GM21423 (cell line): ENCODE results near the gene BLCAP.
"Not testable (repeated sequence)": the region's sequence is repeated elsewhere in the genome, so short reads cannot be mapped to it uniquely, and the experiment has no call there.

Experiments used
- ATAC-seq: cut with Tn5 transposase; IDR thresholded peaks from one replicate; pipeline ENCODE4 v1.9.1; 2021; ENCODE audit warnings: mild to moderate bottlenecking, moderate library complexity; ENCODE audit not compliant: unreplicated experiment

The BLCAP gene

DNA sequence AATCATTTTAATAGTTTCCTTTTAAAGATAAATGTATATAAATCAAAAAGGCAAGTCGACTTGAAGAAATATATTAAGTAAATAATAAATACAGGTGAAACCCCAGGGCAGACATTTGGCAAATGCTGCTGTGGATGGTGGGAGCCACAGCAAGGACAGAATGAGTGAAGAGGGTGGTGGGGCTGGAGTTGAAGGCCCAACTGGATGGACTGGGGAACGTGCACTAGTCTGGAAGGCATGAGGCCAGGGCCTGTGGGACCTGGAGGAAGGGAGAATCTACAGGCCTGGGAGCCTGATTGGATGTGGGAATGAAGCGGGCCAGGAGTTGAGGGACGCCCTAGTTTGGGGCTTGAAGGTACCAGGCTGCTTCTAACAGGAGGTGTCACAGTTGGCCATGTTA is 30.6 kb upstream of the BLCAP start:
- no peak for ATAC-seq

DNA sequence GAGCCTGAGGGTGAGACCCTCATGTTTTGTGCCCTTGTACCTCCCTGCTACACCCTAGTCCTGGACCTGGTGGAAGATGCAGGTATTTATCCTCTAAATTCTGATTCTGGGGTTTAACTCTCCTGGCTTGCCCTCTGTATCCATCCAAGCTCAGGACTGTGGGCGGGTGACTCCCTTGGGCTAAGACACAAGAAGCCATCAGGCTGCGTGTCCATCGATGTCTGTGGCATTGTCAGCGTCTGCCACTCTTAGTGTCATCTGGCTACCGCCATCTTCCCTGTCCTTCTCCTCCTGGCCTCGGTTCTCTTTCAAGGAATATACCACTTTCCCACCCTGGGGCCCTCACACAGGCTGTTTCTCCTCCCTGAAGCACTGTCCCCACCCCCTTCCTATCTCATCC is 28.9 kb upstream of the BLCAP start:
- no peak for ATAC-seq

DNA sequence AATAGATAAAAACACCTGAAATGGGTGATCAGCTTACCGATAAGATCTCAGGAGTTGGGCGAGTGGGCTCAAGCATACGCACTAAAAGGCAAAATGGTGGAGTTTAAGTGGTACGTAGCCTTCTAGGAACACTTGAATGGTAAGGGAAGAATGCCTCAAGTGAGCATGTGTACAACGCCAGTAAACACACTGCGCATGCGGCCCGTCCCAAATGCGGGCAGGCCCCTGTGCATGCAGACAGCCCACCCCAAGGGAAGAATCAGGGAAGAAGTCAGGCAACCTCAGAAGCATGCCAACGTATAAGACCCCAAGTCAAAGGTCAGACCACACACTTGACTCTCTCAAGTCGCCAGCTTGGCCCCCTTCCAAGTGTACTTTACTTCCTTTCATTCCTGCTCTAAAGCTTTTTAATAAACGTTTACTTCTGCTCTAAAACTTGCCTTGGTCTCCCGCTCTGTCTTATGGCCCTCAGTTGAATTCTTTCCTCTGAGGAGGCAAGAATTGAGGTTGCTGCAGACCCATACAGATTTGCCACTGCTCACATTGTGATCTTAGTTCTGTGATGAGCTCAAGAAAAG is 27.1 kb upstream of the BLCAP start:
- not testable (repeated sequence) for ATAC-seq

DNA sequence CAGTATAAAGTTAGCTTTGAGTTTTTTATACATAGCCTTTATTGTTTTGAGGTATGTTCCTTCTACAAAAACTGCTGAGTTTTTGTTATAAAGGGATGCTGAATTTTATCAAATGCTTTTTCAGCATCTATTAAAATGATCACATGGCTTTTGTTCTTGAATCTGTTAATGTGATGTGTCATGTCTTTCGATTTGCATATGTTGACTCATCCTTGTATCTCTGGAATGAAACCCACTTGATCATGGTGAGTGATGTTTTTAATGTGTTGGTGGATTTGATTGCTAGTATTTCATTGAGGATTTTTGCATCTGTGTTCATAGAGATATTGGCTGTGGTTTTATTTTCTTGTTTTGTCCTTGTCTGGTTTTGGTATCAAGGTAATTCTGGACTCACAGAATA is 24.7 kb upstream of the BLCAP start:
- no peak for ATAC-seq

DNA sequence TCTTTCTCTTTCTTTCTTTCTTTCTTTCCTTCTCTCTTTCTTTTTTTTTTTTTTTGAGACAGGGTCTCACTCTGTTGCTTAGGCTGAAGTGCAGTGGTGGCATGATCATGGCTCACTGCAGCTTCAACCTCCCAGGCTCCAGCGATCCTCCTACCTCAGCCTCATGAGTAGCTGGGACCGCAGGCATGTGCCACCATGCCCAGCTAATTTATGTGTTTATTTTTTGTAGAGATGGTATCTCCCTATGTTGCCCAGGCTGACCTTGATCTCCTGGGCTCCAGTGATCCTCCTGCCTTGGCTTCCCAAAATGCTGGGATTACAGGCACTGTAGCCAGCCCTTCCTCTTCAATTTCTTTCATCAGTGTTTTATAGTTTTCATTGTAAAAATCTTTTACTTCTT is 24.0 kb upstream of the BLCAP start:
- ATAC-seq = not testable (repeated sequence)

DNA sequence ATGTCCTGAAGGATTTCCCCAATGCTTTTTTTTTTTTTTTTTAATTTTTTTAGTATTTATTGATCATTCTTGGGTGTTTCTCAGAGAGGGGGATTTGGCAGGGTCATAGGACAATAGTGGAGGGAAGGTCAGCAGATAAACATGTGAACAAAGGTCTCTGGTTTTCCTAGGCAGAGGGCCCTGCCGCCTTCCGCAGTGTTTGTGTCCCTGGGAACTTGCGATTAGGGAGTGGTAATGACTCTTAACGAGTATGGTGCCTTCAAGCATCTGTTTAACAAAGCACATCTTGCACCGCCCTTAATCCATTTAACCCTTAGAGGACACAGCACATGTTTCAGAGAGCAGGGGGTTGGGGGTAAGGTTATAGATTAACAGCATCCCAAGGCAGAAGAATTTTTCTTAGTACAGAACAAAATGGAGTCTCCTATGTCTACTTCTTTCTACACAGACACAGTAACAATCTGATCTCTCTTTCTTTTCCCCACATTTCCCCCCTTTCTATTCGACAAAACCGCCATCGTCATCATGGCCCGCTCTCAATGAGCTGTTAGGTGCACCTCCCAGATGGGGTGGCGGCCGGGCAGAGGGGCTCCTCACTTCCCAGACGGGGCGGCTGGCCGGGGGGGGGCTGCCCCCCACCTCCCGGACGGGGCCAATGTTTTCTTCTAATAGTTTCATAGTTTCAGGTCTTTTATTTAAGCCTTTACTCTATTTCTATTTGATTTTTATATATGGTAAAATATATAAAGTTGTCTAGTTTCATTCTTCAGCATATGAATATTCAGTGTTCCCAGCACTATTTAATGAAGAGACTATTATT is 22.6 kb upstream of the BLCAP start:
- ATAC-seq = not testable (repeated sequence)

DNA sequence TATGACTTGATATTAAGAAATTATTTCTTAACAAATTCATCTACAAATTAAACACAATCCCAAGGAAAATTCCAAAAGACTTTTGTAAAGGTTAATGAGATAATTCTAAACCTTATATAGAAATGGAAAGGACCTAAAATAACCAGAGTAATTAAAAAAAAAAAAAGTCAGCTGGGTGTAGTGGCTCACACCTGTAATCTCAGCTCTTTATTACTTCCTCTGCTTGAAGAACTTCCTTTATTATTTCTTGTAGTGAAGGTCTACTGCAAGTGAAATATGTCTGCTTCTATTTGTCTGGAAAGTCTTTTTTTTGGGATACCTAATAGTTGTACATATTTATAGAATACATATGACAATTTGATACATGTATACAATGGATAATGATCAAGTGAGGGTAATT is 20.2 kb upstream of the BLCAP start:
- no peak for ATAC-seq

DNA sequence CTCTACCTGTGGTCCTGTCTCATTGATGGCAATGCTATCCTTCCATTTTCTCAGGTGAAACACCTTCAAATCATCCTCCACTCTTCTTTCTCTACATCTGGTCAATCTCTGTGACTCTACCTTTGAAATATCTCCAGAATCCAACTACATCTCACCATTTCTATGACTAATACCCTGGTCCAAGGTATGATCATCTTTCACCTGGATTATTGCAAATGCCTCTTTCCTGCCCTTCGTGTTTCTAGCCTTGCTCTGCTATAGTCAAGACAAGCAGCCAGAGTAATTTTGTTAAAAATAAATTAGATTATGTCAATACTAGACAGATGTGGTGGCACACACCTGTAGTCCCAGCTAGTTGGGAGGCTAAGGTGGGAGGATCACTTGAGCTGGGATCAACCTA is 17.8 kb upstream of the BLCAP start:
- ATAC-seq = no peak

DNA sequence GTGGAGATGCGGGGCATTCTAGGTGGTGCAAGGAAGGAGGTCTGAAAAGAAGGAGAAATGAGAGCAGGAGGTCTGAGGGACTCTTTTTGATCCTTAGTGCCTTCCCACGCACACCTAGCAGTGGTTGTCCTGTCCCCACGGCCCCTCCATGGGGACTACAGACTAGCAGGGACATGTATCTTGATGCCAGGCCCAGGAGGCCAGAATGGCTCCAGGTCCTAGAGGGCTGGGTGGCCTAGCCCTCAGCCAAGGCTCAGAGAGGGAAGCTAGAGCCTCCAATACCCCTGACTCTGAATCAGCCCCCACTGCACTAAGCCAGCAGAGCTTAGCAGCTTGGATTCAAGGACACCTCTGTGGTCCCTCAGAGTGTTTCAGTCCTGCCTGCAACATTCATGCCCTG is 16.7 kb upstream of the BLCAP start:
- no peak for ATAC-seq

DNA sequence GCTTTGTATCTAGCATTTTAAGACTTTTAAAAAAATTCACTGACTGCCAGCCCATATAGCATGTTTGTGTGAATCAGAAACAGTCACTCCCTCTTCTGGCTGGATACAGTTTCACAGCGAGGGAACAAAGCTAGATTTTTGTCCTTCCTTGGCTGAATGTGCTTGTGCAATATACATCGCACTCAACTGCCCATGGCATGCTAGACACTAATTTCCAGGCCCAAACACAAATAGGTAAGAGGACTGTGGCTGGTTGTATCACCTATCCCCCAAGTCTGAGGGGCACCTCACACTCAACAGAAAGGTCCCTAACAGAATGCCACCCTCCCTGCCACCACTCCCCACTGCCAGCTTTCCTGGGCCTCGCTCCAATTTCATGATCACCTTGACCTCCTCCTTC is 16.2 kb upstream of the BLCAP start:
- ATAC-seq = no peak

DNA sequence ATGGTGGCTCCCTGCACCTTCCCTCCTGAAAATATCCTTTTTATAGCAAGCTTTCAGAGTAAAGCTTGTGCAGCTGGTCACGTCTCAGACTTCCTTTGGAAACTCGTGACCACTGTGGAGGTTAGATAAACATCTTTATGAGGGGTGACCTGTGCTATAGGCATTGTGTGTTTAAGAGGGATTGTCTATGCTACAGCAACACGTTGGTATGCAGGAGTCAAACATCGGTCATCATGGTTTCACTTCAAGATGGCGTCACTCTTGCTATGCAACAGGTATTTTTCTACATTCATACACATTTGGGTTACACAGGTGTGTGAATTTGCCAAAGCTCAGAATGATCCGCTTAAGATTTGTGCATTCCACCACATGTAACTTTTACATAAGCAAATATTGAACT is 14.6 kb upstream of the BLCAP start:
- ATAC-seq = no peak

DNA sequence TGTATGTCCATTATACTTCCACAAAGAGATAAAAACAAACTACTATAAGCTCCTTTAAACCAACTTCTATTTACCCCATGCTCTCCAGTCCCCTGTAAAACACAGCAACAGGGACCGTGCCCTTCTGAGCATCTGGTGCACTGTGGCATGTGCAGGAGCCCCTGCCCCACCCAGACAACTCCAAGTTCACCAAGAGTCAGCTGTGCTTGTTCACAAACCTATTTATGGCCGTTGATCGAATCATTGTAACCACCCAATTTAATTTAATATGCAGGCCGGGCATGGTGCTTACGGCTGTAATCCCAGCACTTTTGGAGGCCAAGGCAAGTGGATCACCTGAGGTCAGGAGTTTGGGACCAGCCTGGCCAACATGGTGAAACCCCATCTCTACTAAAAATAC is 13.7 kb upstream of the BLCAP start:
- no peak for ATAC-seq

DNA sequence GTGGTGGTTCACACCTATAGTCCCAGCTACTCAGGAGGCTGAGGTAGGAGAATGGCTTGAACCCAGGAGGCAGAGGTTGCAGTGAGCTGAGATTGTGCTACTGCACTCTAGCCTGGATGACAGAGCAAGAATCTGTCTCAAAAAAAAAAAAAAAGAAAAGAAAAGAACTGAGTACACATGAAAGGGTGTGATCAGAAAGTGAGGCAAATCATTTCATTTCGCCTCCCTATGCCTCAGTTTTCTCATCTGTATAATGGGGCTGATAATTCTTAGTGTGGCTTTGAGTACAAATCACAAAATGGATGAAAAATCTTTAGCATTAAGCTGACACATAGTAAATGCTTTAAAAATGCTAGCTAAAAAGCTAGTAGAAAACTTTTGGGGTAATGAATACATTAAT is 13.2 kb upstream of the BLCAP start:
- ATAC-seq = not testable (repeated sequence)

DNA sequence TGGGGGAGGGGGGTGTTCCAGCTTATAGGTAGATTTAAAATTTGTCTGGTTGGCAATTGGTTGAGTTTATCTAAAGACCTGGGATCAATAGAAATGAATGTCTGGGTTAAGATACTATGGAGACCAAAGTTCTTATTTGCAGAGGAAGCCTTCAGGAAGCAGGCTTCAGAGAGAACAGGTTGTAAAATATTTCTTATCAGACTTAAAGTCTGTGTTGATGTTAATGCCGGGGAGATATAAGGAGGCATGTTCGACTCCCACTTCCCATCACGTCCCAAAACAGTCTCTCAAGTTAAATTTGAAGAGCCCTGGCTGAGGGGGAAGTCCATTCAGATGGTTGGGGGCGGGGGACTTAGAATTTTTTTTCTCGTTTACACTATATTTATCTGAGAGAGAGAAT is 12.3 kb upstream of the BLCAP start:
- no peak for ATAC-seq

DNA sequence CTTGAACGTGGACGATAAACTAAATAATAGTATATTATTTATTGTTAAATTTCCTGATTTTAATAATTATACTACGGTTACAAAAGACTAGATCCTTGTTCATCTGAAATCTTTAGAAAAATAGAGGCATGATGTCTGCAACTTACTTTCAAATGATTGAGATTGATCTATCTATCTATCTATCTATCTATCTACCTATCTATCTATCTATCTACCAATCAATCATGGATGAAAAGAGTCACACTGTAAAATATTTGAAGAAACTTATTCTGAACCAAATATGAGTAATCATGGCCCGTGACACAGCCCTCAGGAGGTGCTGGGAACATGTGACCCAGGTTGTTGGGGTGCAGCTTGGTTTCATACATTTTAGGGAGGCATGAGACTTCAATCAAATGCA is 11.7 kb upstream of the BLCAP start:
- ATAC-seq = no peak

DNA sequence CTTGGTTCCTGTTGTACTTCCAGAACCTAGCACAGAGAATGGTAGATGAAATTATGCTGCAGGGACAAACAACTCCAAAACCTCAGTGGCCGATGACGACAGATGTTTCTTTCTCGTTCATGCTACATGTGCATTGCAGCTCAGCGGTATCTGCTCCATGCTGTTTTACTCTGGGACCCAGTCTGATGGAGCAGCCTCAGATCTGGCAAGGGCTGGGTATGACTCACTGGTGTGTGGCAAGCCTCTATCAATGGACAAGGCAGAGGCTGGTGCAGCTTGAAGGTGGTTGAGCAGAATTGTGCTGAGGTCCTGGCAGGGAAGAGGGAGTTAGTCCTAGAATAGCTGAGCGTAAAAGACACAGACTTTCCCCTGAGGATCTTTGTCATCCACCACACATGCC is 10.3 kb upstream of the BLCAP start:
- no peak for ATAC-seq

DNA sequence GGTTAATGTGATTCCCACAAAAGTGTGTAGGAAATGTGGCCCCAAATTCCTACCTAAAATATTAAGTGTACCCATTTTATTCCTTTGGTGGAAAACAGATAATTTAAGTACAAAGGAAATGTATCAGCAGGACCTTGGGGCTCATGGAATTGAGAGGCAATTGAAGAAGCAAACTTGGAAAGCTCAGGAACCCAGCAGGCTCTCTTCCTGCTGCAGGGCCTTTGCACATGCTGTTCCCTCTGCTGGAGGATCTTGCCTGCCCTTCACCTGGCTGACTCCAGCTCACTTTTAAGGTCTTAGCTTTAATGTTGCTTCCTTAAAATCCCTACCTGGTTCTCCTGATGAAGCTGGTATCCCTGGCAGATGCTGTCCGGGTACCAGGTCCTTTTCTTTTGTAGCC is 9.8 kb upstream of the BLCAP start:
- no peak for ATAC-seq

DNA sequence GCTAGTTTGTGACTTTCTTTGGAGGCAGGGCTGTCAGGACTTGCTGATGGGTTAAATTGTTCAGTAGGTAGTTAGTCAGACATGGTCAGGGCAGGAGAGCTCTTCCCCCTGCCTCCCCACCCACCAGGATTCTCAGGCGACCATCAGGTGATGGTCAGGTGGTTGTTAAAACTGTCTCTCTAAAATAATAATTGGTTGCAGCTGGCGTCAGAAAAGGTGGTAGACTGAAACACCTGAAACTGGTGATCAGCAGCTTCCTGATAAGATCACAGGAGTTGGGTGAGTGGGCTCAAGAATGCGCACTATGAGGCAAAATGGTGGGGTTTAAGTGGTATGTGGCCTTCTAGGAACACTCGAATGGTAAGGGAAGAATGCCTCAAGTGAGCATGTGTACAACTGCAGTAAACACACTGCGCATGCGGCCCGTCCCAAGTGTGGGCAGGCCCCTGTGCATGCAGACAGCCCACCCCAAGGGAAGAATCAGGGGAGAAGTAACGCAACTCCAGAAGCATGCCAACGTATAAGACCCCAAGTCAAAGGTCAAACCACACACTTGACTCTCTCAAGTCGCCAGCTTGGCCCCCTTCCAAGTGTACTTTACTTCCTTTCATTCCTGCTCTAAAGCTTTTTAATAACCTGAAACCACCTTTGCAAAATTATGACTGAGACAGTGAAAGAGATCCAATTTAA is 7.9 kb upstream of the BLCAP start:
- no peak for ATAC-seq

DNA sequence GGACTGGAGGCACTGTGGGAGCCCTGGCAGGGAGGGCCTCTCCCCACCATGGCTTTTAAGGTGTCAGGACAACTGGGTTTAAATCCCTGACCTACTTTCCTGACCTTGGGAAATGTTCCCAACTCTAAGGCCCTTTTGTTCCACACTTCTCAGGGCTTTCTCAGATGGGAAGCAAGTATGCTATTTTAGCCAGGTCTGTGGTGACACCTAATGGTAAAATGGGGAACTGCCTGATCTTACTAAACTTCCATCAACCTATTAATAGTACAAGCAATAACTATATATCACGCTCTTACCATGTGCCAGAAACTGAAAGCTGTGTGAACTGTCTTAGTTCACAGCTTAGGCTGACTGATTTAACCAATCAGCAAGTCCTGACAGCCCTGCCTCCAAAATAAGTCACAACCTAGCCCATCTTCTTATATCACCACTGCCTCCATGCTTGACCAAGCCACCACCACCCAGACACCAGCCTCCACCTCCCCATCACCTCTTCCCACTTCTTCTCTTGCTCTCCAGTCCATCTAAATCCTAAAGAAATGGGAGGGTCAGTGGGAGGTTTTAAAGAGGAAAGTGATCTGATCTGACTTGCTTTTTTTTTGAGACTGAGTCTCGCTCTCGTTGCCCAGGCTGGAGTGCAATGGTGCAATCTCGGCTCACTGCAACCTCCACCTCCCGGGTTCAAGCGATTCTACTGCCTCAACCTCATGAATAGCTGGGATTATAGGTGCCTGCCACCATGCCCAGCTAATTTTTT is 6.9 kb upstream of the BLCAP start:
- peak; percentile 78 for ATAC-seq

DNA sequence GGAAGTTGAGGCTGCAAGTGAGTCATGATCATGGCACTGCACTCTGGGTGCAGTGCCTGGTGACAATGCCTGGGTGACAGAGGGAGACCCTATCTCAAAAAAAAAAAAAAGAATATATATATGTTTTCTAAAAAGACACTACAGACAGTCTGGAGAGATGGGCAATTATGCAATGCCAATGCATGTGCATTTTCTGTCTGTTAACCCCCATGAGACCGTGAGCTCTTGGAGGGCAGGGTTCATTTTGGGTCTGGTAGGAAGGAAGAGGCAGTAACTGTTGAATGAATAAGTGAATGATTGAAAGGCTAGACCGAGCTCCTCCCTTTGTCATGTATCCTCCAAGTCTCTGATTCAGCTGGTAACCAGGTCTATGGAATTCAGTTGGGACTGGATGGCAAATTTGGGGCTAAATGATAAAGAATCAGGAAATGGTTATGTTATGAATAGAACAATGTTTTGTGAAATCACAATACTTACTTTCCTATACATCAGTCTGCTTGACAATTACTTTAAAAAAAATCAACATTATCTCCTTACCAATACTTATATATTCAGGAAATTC is 5.6 kb upstream of the BLCAP start:
- no peak for ATAC-seq

DNA sequence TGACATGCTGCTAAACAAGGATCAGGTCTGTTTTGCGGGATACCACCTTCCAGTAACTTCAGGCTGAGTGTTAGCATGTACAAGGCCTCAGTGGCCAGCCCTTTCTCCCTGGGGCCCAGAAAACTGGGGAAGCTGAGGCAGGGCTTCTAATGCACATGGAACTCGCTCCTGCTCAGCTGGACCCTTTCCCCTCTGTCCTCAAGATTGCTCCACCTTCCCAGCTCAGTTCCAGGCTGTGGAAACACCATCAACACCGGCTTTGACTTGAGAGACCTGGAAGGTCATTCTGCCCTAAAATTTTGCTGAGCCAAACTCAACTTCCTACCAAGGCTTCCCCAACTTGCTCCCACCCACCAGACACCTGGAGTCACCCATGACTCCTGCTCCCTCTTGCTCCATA is 4.2 kb upstream of the BLCAP start:
- no peak for ATAC-seq
